SK-N-SH treated with all-trans-retinoic acid at 6 μM for 48 hours (cell line): Measurements from ENCODE around the gene ETV4.

Experiments used
- ARNTL ChIP-seq: fragments of 450-650 bp; formaldehyde crosslinking; IDR thresholded peaks from 2 replicates; pipeline ENCODE4 v1.5.0; 2020; ENCODE audit warnings: low read depth, mild to moderate bottlenecking, moderate library complexity, borderline replicate concordance
- BACH2 ChIP-seq: fragments of 250-450 bp; sonication (Bioruptor Pico); IDR thresholded peaks from 2 replicates; pipeline ENCODE4 v1.9.0; 2021; ENCODE audit warnings: mild to moderate bottlenecking, borderline replicate concordance
- POU6F1 ChIP-seq: fragments of 250-450 bp; sonication (Bioruptor Pico); IDR thresholded peaks from 2 replicates; pipeline ENCODE4 v1.8.0; 2021; ENCODE audit warnings: low read depth, mild to moderate bottlenecking, moderate library complexity, borderline replicate concordance
- SNAI2 ChIP-seq: fragments of 250-450 bp; sonication (Bioruptor Pico); IDR thresholded peaks from 2 replicates; pipeline ENCODE4 v1.5.0; 2020; ENCODE audit warnings: mild to moderate bottlenecking, moderate library complexity
- ZFP3 ChIP-seq: fragments of 250-450 bp; sonication (Bioruptor Pico); IDR thresholded peaks from 2 replicates; pipeline ENCODE4 v1.5.0; 2020; ENCODE audit warnings: mild to moderate bottlenecking, moderate library complexity
- ZFP30 ChIP-seq: fragments of 450-650 bp; formaldehyde crosslinking; IDR thresholded peaks from 2 replicates; pipeline ENCODE4 v1.5.0; 2022; ENCODE audit warnings: mild to moderate bottlenecking, moderate library complexity
- ZNF565 ChIP-seq: fragments of 450-650 bp; formaldehyde crosslinking; conservative IDR thresholded peaks from 2 replicates; pipeline ENCODE4 v1.5.0; 2020; ENCODE audit warnings: low read depth, mild to moderate bottlenecking, moderate library complexity
- ZNF8 ChIP-seq: fragments of 450-650 bp; formaldehyde crosslinking; IDR thresholded peaks from 2 replicates; pipeline ENCODE4 v1.5.0; 2020; ENCODE audit warnings: mild to moderate bottlenecking, moderate library complexity
- TF ChIP-seq, protein P1 (sequence below): fragments of 250-450 bp; sonication (Bioruptor Pico); IDR thresholded peaks from 2 replicates; pipeline ENCODE4 v1.8.0; 2020; ENCODE audit warnings: mild to moderate bottlenecking, moderate library complexity, borderline replicate concordance
- TF ChIP-seq, protein P2 (sequence below): fragments of 250-450 bp; sonication (Bioruptor Pico); IDR thresholded peaks from 2 replicates; pipeline ENCODE4 v1.5.1; 2020; ENCODE audit warnings: low read depth, mild to moderate bottlenecking, moderate library complexity

GRCh38 chr17:43524945-43525575 lies 21.1 kb downstream of the ETV4 start:
- no peak for TF ChIP-seq POU6F1 (CRISPR knock-in tag)
- no peak for TF ChIP-seq ZFP3 (CRISPR knock-in tag)
- TF ChIP-seq BACH2 (CRISPR knock-in tag) = no peak
- no peak for TF ChIP-seq ZNF565 (CRISPR knock-in tag)
- no peak for TF ChIP-seq ZFP30 (CRISPR knock-in tag)
- TF ChIP-seq, protein P1, sequence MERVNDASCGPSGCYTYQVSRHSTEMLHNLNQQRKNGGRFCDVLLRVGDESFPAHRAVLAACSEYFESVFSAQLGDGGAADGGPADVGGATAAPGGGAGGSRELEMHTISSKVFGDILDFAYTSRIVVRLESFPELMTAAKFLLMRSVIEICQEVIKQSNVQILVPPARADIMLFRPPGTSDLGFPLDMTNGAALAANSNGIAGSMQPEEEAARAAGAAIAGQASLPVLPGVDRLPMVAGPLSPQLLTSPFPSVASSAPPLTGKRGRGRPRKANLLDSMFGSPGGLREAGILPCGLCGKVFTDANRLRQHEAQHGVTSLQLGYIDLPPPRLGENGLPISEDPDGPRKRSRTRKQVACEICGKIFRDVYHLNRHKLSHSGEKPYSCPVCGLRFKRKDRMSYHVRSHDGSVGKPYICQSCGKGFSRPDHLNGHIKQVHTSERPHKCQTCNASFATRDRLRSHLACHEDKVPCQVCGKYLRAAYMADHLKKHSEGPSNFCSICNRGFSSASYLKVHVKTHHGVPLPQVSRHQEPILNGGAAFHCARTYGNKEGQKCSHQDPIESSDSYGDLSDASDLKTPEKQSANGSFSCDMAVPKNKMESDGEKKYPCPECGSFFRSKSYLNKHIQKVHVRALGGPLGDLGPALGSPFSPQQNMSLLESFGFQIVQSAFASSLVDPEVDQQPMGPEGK = no peak
- TF ChIP-seq ARNTL (CRISPR knock-in tag) = no peak
- TF ChIP-seq, protein P2, sequence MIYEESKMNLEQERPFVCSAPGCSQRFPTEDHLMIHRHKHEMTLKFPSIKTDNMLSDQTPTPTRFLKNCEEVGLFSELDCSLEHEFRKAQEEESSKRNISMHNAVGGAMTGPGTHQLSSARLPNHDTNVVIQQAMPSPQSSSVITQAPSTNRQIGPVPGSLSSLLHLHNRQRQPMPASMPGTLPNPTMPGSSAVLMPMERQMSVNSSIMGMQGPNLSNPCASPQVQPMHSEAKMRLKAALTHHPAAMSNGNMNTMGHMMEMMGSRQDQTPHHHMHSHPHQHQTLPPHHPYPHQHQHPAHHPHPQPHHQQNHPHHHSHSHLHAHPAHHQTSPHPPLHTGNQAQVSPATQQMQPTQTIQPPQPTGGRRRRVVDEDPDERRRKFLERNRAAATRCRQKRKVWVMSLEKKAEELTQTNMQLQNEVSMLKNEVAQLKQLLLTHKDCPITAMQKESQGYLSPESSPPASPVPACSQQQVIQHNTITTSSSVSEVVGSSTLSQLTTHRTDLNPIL (CRISPR knock-in tag) = no peak
- no peak for TF ChIP-seq ZNF8 (CRISPR knock-in tag)
- no peak for TF ChIP-seq SNAI2
